WTC11 (cell line): ENCODE measurements around the gene CLIC5. TPM values are rescaled to one million over a fixed set of nuclear protein-coding genes. Genes with fewer than 3 reads are reported as not detected.

Source experiments
- ATAC-seq: fragments of 200-7000 bp; cut with Tn5 transposase; 2 replicates; pipeline ENCODE4 v1.10.0; 2021; ENCODE audit warnings: mild to moderate bottlenecking, moderate library complexity
- CTCF ChIA-PET: fragments of 300-600 bp; sonication (Branson Sonifier 250); formaldehyde crosslinking; loops from one replicate; lab custom pipeline; 2021; ENCODE audit warnings: antibody characterized with exemption; lab: Charles Lee
- POLR2A ChIA-PET: fragments of 350-600 bp; sonication (Branson Sonifier 250); formaldehyde crosslinking; loops from one replicate; lab custom pipeline; 2021; ENCODE audit warnings: antibody characterized with exemption; lab: Charles Lee
- DNase-seq: peaks from one replicate; pipeline ENCODE4 v3.0.0; 2021; ENCODE audit warnings: low spot score
- H3K27ac Mint-ChIP-seq: 2 replicates; pipeline ENCODE4 v1.8.0; 2021; ENCODE audit warnings: mixed read lengths
- H3K27me3 Mint-ChIP-seq: 2 replicates; pipeline ENCODE4 v1.8.0; 2021; ENCODE audit warnings: low read depth, mild to moderate bottlenecking, moderate library complexity, mixed read lengths
- H3K36me3 Mint-ChIP-seq: 2 replicates; pipeline ENCODE4 v1.8.0; 2021; ENCODE audit warnings: mixed read lengths
- H3K4me1 Mint-ChIP-seq: 2 replicates; pipeline ENCODE4 v1.8.0; 2022; ENCODE audit warnings: mixed read lengths
- H3K4me3 Mint-ChIP-seq: 2 replicates; pipeline ENCODE4 v1.8.0; 2021; ENCODE audit warnings: mild to moderate bottlenecking, moderate library complexity, mixed read lengths
- H3K9me3 Mint-ChIP-seq: 2 replicates; pipeline ENCODE4 v1.8.0; 2021; ENCODE audit warnings: mixed read lengths
- CREM ChIP-seq: sonication (generic); formaldehyde crosslinking; IDR thresholded peaks from 2 replicates; pipeline ENCODE4 v1.8.1; 2022; ENCODE audit warnings: mild to moderate bottlenecking, missing genetic modification reagents, moderate library complexity
- E2F5 ChIP-seq: sonication (generic); formaldehyde crosslinking; IDR thresholded peaks from 2 replicates; pipeline ENCODE4 v1.8.1; 2022; ENCODE audit warnings: mild to moderate bottlenecking, moderate library complexity, missing genetic modification reagents
- ESRRA ChIP-seq: sonication (generic); formaldehyde crosslinking; IDR thresholded peaks from 2 replicates; pipeline ENCODE4 v1.8.1; 2022; ENCODE audit warnings: mild to moderate bottlenecking, missing genetic modification reagents, borderline replicate concordance
- ETV6 ChIP-seq: sonication (generic); formaldehyde crosslinking; IDR thresholded peaks from 2 replicates; pipeline ENCODE4 v1.8.1; 2022; ENCODE audit warnings: mild to moderate bottlenecking, missing genetic modification reagents
- FOXJ3 ChIP-seq: sonication (generic); formaldehyde crosslinking; IDR thresholded peaks from 2 replicates; pipeline ENCODE4 v1.9.0; 2021; ENCODE audit warnings: missing genetic modification reagents, mild to moderate bottlenecking, borderline replicate concordance
- GTF2I ChIP-seq: fragments of 250-450 bp; sonication (Bioruptor Pico); conservative IDR thresholded peaks from 2 replicates; pipeline ENCODE4 v1.4.0; 2021; ENCODE audit warnings: mild to moderate bottlenecking
- NR1H2 ChIP-seq: sonication (generic); formaldehyde crosslinking; IDR thresholded peaks from 2 replicates; pipeline ENCODE4 v1.9.0; 2021; ENCODE audit warnings: mild to moderate bottlenecking, moderate library complexity, missing genetic modification reagents
- NR3C1 ChIP-seq: sonication (generic); formaldehyde crosslinking; conservative IDR thresholded peaks from 2 replicates; pipeline ENCODE4 v1.8.1; 2023; ENCODE audit warnings: low read depth, mild to moderate bottlenecking, missing genetic modification reagents
- OVOL2 ChIP-seq: fragments of 250-450 bp; sonication (Bioruptor Pico); IDR thresholded peaks from 2 replicates; pipeline ENCODE4 v1.9.0; 2021; ENCODE audit warnings: mild to moderate bottlenecking, borderline replicate concordance
- RELA ChIP-seq: sonication (generic); formaldehyde crosslinking; IDR thresholded peaks from 2 replicates; pipeline ENCODE4 v1.8.1; 2022; ENCODE audit warnings: missing genetic modification reagents, mild to moderate bottlenecking, borderline replicate concordance
- SMAD4 ChIP-seq: sonication (generic); formaldehyde crosslinking; IDR thresholded peaks from 2 replicates; pipeline ENCODE4 v1.8.0; 2022; ENCODE audit warnings: mild to moderate bottlenecking, missing genetic modification reagents
- SOX15 ChIP-seq: fragments of 250-450 bp; sonication (Bioruptor Pico); IDR thresholded peaks from 2 replicates; pipeline ENCODE4 v1.9.0; 2021; ENCODE audit warnings: mild to moderate bottlenecking
- ZNF219 ChIP-seq: sonication (generic); formaldehyde crosslinking; IDR thresholded peaks from 2 replicates; pipeline ENCODE4 v1.8.0; 2023; ENCODE audit warnings: missing genetic modification reagents, mild to moderate bottlenecking, borderline replicate concordance
- ZNF263 ChIP-seq: sonication (generic); formaldehyde crosslinking; IDR thresholded peaks from 2 replicates; pipeline ENCODE4 v1.8.1; 2022; ENCODE audit warnings: low read depth, mild to moderate bottlenecking, moderate library complexity, missing genetic modification reagents
- ZNF317 ChIP-seq: sonication (generic); formaldehyde crosslinking; IDR thresholded peaks from 2 replicates; pipeline ENCODE4 v1.8.1; 2023; ENCODE audit warnings: low read depth, mild to moderate bottlenecking, moderate library complexity, missing genetic modification reagents, borderline replicate concordance
- ZNF396 ChIP-seq: fragments of 250-450 bp; sonication (Bioruptor Pico); IDR thresholded peaks from 2 replicates; pipeline ENCODE4 v1.8.0; 2021; ENCODE audit warnings: mild to moderate bottlenecking, moderate library complexity, borderline replicate concordance
- ZNF416 ChIP-seq: fragments of 250-450 bp; sonication (Bioruptor Pico); IDR thresholded peaks from 2 replicates; pipeline ENCODE4 v1.9.0; 2021; ENCODE audit warnings: mild to moderate bottlenecking, inconsistent platforms
- total RNA-seq: library from RNA; stranded (reverse); gene quantifications from 3 replicates; pipeline ENCODE4 v1.2.3, GENCODE V29; 2021
- TF ChIP-seq, protein P1 (sequence below): sonication (generic); formaldehyde crosslinking; IDR thresholded peaks from 2 replicates; pipeline ENCODE4 v1.8.1; 2022; ENCODE audit warnings: mild to moderate bottlenecking, missing genetic modification reagents, moderate library complexity, borderline replicate concordance
- TF ChIP-seq, protein P2 (sequence below): fragments of 250-450 bp; sonication (Bioruptor Pico); conservative IDR thresholded peaks from 2 replicates; pipeline ENCODE4 v1.9.0; 2021; ENCODE audit warnings: mild to moderate bottlenecking
- TF ChIP-seq, protein P3 (sequence below): fragments of 250-450 bp; sonication (Bioruptor Pico); IDR thresholded peaks from 2 replicates; pipeline ENCODE4 v1.9.0; 2021; ENCODE audit warnings: moderate library complexity, mild to moderate bottlenecking, inconsistent platforms, borderline replicate concordance
- TF ChIP-seq, protein P4 (sequence below): sonication (generic); formaldehyde crosslinking; conservative IDR thresholded peaks from 2 replicates; pipeline ENCODE4 v1.8.1; 2023; ENCODE audit warnings: mild to moderate bottlenecking, low read depth, missing genetic modification reagents, moderate library complexity
- TF ChIP-seq, protein P5 (sequence below): sonication (generic); formaldehyde crosslinking; IDR thresholded peaks from 2 replicates; pipeline ENCODE4 v1.8.0; 2022; ENCODE audit warnings: missing genetic modification reagents
- TF ChIP-seq, protein P6 (sequence below): fragments of 250-450 bp; sonication (Bioruptor Pico); IDR thresholded peaks from 2 replicates; pipeline ENCODE4 v1.9.0; 2021; ENCODE audit warnings: mild to moderate bottlenecking

The CLIC5 gene
- total RNA-seq, 1 experiment from 2014 or later: 0.22 TPM

GRCh38 chr6:45835721-45836437, 179.8 kb downstream of the CLIC5 start:
- DNase-seq (no peak), ATAC-seq (no peak)
- Mint-ChIP-seq H3K4me1 (no peaks in the 10 kb centered on the region), H3K9me3 (no peaks in the 10 kb centered on the region), H3K27me3 (no peaks in the 10 kb centered on the region; the same call in 1 of the 2 replicates), H3K27ac (peak overlapping the region; percentile 15; the same call in 1 of the 2 replicates), H3K36me3 (no peaks in the 10 kb centered on the region), H3K4me3 (no peak overlapping the region)
- POLR2A ChIA-PET: no interaction called here
- TF ChIP-seq, protein P1, sequence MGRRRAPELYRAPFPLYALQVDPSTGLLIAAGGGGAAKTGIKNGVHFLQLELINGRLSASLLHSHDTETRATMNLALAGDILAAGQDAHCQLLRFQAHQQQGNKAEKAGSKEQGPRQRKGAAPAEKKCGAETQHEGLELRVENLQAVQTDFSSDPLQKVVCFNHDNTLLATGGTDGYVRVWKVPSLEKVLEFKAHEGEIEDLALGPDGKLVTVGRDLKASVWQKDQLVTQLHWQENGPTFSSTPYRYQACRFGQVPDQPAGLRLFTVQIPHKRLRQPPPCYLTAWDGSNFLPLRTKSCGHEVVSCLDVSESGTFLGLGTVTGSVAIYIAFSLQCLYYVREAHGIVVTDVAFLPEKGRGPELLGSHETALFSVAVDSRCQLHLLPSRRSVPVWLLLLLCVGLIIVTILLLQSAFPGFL (CRISPR knock-in tag): no peak
- TF ChIP-seq, protein P2, sequence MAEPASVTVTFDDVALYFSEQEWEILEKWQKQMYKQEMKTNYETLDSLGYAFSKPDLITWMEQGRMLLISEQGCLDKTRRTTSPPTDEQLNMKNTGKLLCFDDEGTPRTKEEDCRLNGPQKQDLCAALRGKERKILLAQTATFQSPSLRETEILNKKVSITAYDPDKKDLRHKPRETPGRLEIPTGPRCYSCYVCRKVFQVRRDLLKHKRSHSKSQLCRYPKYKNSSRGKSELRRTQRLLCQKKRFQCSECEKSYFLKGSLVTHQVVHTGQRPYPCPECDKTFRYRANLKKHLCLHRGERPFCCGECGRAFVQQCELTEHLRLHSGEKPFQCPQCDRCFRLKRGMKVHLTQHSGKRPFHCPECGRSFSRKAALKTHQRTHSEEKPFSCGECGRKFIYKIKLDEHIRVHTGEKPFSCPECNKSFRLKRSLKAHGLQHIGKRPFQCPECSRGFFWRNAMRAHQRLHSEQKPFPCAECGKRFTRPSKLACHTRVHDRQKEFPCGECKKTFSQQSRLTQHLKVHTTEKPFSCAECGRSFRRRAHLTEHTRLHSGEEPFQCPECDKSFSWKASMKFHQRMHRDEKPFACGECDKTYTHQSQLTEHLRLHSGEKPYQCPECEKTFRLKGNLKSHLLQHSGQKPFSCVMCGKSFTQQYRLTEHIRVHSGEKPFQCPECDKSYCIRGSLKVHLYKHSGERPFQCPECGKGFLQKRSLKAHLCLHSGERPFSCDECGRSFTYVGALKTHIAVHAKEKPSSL (CRISPR knock-in tag): no peak
- TF ChIP-seq RELA (CRISPR knock-in tag) (no peak), E2F5 (CRISPR knock-in tag) (no peak), GTF2I (CRISPR knock-in tag) (no peak), ESRRA (CRISPR knock-in tag) (no peak), OVOL2 (CRISPR knock-in tag) (no peak), ZNF317 (no peak), ETV6 (CRISPR knock-in tag) (no peak), ZNF396 (CRISPR knock-in tag) (no peak), NR3C1 (CRISPR knock-in tag) (no peak), SOX15 (CRISPR knock-in tag) (no peak), SMAD4 (CRISPR knock-in tag) (no peak), NR1H2 (no peak)
- TF ChIP-seq, protein P3, sequence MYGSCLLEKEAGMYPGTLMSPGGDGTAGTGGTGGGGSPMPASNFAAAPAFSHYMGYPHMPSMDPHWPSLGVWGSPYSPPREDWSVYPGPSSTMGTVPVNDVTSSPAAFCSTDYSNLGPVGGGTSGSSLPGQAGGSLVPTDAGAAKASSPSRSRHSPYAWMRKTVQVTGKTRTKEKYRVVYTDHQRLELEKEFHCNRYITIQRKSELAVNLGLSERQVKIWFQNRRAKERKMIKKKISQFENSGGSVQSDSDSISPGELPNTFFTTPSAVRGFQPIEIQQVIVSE (CRISPR knock-in tag): no peak
- CTCF ChIA-PET: interaction anchor here (0.8 kb wide), 1 partner anchor 8 kb away, joined by 3 read pairs; no protein-coding TSS in a partner anchor

DNA sequence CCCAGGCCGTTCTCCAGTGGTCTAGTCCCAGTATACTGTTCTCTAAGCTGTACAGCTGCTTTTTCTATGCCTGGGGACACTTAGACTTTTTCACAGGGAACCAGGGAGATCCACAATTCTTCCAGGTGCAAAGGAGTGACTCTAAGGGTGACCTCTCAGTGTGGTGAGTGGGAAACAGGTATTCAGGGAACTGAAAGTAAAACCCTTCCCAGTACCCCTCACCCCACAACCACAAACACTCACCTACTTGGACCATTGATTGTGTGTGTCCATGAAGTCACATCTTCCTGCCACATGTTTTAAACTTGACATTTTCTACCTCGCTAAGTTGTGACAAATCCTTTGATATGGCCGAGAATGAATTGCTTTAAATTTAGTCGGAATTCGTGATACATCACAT, 183.6 kb downstream of the CLIC5 start:
- DNase-seq: no peak
- H3K36me3 Mint-ChIP-seq: peaks cover 2% of the 10 kb centered on the region; the same call in 1 of the 2 replicates
- ATAC-seq: no peak
- H3K27me3 Mint-ChIP-seq: no peaks in the 10 kb centered on the region; the same call in 1 of the 2 replicates
- POLR2A ChIA-PET: no interaction called here
- H3K4me1 Mint-ChIP-seq: no peaks in the 10 kb centered on the region
- CTCF ChIA-PET: no interaction called here
- H3K9me3 Mint-ChIP-seq: peaks cover 13% of the 10 kb centered on the region
- no peak overlapping the region for H3K4me3 Mint-ChIP-seq
- no peak overlapping the region for H3K27ac Mint-ChIP-seq
- TF ChIP-seq, protein P4, sequence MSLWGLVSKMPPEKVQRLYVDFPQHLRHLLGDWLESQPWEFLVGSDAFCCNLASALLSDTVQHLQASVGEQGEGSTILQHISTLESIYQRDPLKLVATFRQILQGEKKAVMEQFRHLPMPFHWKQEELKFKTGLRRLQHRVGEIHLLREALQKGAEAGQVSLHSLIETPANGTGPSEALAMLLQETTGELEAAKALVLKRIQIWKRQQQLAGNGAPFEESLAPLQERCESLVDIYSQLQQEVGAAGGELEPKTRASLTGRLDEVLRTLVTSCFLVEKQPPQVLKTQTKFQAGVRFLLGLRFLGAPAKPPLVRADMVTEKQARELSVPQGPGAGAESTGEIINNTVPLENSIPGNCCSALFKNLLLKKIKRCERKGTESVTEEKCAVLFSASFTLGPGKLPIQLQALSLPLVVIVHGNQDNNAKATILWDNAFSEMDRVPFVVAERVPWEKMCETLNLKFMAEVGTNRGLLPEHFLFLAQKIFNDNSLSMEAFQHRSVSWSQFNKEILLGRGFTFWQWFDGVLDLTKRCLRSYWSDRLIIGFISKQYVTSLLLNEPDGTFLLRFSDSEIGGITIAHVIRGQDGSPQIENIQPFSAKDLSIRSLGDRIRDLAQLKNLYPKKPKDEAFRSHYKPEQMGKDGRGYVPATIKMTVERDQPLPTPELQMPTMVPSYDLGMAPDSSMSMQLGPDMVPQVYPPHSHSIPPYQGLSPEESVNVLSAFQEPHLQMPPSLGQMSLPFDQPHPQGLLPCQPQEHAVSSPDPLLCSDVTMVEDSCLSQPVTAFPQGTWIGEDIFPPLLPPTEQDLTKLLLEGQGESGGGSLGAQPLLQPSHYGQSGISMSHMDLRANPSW (CRISPR knock-in tag): no peak
- TF ChIP-seq SOX15 (CRISPR knock-in tag) (no peak), ZNF416 (CRISPR knock-in tag) (no peak), ZNF219 (no peak), CREM (no peak), FOXJ3 (CRISPR knock-in tag) (no peak), ETV6 (CRISPR knock-in tag) (no peak), ZNF263 (CRISPR knock-in tag) (no peak)
- TF ChIP-seq, protein P5, sequence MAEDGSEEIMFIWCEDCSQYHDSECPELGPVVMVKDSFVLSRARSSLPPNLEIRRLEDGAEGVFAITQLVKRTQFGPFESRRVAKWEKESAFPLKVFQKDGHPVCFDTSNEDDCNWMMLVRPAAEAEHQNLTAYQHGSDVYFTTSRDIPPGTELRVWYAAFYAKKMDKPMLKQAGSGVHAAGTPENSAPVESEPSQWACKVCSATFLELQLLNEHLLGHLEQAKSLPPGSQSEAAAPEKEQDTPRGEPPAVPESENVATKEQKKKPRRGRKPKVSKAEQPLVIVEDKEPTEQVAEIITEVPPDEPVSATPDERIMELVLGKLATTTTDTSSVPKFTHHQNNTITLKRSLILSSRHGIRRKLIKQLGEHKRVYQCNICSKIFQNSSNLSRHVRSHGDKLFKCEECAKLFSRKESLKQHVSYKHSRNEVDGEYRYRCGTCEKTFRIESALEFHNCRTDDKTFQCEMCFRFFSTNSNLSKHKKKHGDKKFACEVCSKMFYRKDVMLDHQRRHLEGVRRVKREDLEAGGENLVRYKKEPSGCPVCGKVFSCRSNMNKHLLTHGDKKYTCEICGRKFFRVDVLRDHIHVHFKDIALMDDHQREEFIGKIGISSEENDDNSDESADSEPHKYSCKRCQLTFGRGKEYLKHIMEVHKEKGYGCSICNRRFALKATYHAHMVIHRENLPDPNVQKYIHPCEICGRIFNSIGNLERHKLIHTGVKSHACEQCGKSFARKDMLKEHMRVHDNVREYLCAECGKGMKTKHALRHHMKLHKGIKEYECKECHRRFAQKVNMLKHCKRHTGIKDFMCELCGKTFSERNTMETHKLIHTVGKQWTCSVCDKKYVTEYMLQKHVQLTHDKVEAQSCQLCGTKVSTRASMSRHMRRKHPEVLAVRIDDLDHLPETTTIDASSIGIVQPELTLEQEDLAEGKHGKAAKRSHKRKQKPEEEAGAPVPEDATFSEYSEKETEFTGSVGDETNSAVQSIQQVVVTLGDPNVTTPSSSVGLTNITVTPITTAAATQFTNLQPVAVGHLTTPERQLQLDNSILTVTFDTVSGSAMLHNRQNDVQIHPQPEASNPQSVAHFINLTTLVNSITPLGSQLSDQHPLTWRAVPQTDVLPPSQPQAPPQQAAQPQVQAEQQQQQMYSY (CRISPR knock-in tag): no peak
- TF ChIP-seq, protein P6, sequence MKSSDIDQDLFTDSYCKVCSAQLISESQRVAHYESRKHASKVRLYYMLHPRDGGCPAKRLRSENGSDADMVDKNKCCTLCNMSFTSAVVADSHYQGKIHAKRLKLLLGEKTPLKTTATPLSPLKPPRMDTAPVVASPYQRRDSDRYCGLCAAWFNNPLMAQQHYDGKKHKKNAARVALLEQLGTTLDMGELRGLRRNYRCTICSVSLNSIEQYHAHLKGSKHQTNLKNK (CRISPR knock-in tag): no peak
